ENCODE measurements around the gene P2RY1.

DNA sequence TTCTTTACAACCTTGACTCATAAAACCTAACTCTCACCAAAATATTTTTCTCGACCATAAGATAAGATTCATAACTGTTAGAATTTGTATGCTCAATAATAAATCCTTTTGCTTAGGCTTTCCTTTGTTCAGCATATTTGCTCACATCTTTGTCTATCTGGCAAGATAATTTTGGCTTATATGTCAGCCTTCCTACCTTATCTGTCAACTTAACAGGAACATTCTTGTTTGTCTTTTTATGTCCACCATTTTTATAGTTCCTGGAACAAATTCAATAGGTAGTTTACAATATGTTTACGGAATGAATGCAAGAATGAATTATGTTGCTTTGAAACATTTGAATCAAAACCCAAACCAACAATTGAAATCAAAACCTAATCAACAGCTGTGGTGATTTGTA lies 41.0 kb upstream of the P2RY1 start:
- TF ChIP-seq, protein P1, sequence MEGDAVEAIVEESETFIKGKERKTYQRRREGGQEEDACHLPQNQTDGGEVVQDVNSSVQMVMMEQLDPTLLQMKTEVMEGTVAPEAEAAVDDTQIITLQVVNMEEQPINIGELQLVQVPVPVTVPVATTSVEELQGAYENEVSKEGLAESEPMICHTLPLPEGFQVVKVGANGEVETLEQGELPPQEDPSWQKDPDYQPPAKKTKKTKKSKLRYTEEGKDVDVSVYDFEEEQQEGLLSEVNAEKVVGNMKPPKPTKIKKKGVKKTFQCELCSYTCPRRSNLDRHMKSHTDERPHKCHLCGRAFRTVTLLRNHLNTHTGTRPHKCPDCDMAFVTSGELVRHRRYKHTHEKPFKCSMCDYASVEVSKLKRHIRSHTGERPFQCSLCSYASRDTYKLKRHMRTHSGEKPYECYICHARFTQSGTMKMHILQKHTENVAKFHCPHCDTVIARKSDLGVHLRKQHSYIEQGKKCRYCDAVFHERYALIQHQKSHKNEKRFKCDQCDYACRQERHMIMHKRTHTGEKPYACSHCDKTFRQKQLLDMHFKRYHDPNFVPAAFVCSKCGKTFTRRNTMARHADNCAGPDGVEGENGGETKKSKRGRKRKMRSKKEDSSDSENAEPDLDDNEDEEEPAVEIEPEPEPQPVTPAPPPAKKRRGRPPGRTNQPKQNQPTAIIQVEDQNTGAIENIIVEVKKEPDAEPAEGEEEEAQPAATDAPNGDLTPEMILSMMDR (conservative IDR thresholded peaks at IDR 0.05): no peak
- TF ChIP-seq EZH2 (IDR thresholded peaks at IDR 0.05; ENCODE audit: low read depth): no peak

Data from PC-9 (cell line).